H1 (cell line): Measurements from ENCODE around the gene ETV2. TPM values are rescaled to one million over a fixed set of nuclear protein-coding genes. Genes with fewer than 3 reads are reported as not detected.
"Not testable (repeated sequence)": the region's sequence is repeated elsewhere in the genome, so short reads cannot be mapped to it uniquely, and the experiment has no call there.

Experiments used
- CTCF ChIA-PET: fragments of 300-600 bp; sonication (Branson Sonifier 250); formaldehyde crosslinking; loops from one replicate; lab custom pipeline; 2021; ENCODE audit not compliant: partially characterized antibody; lab: Charles Lee
- POLR2A ChIA-PET: fragments of 300-600 bp; sonication (Branson Sonifier 250); formaldehyde crosslinking; loops from one replicate; lab custom pipeline; 2021; ENCODE audit warnings: inconsistent platforms; ENCODE audit not compliant: partially characterized antibody; lab: Charles Lee
- DNase-seq, 2 experiments: peaks; one replicate each; pipeline versions ENCODE4 v3.0.0 to v3.0.0-alpha.2; 2010 to 2022; ENCODE audit warnings: low spot score in 2 of 2, low read depth in 1 of 2, mixed read lengths in 1 of 2
- FAIRE-seq: peaks from 2 replicates; lab custom pipeline; 2011; peaks lifted over from hg19 to GRCh38; lab: Jason Lieb, UNC
- H2AFZ ChIP-seq: 2 replicates; pipeline ENCODE4 v1.8.1; 2012; ENCODE audit warnings: low read length, inconsistent platforms
- H2AK5ac ChIP-seq: 2 replicates; pipeline ENCODE4 v1.6.1; 2013; ENCODE audit warnings: low read depth, low read length
- H2BK120ac ChIP-seq: replicated peaks from 2 replicates; pipeline ENCODE3; 2013; ENCODE audit warnings: low read depth, low read length, inconsistent platforms
- H2BK12ac ChIP-seq: 2 replicates; pipeline ENCODE4 v1.6.1; 2013; ENCODE audit warnings: low read depth, low read length
- H2BK15ac ChIP-seq: 2 replicates; pipeline ENCODE4 v1.6.1; 2013; ENCODE audit warnings: low read length
- H2BK20ac ChIP-seq: 2 replicates; pipeline ENCODE4 v1.6.1; 2013; ENCODE audit warnings: low read length
- H2BK5ac ChIP-seq: 2 replicates; pipeline ENCODE4 v1.6.1; 2013; ENCODE audit warnings: low read depth, low read length
- H3K14ac ChIP-seq: 2 replicates; pipeline ENCODE4 v1.6.1; 2013; ENCODE audit warnings: inconsistent platforms; ENCODE audit not compliant: insufficient read length
- H3K18ac ChIP-seq: 2 replicates; pipeline ENCODE4 v1.6.1; 2013; ENCODE audit warnings: low read length; ENCODE audit errors: extremely low read depth
- H3K23ac ChIP-seq: 2 replicates; pipeline ENCODE4 v1.6.1; 2013; ENCODE audit warnings: inconsistent platforms; ENCODE audit not compliant: insufficient read length
- H3K23me2 ChIP-seq: 2 replicates; pipeline ENCODE4 v1.6.1; 2013; ENCODE audit warnings: low read depth, low read length
- H3K27ac ChIP-seq: 2 replicates; pipeline ENCODE4 v1.6.1; 2011; ENCODE audit warnings: low read depth, low read length, inconsistent platforms
- H3K27me3 ChIP-seq, 4 experiments: replicated peaks in 1 of 4; 1 replicate in 1 of 4; 2 replicates in 3 of 4; pipeline versions ENCODE4 v1.6.1 to v1.8.1; 2011 to 2013; ENCODE audit warnings: low read length in 3 of 4, mild to moderate bottlenecking in 3 of 4, inconsistent platforms in 2 of 4, mixed read lengths in 2 of 4, moderate library complexity in 1 of 4; ENCODE audit not compliant: control insufficient read depth in 3 of 4, insufficient read depth in 3 of 4; ENCODE audit errors: extremely low read depth in 1 of 4
- H3K36me3 ChIP-seq, 4 experiments: 2 replicates each; pipeline versions ENCODE4 v1.6.1 to v1.8.1; 2011 to 2013; ENCODE audit warnings: mild to moderate bottlenecking in 4 of 4, low read length in 3 of 4, moderate library complexity in 2 of 4, control low read depth in 1 of 4, inconsistent platforms in 1 of 4; ENCODE audit not compliant: insufficient read depth in 4 of 4, control insufficient read depth in 2 of 4
- H3K4ac ChIP-seq: replicated peaks from 2 replicates; pipeline ENCODE3; 2013; ENCODE audit warnings: low read length, low read depth, mixed read lengths, inconsistent platforms; ENCODE audit not compliant: insufficient read length
- H3K4me1 ChIP-seq, 4 experiments: replicated peaks in 1 of 4; 1 replicate in 1 of 4; 2 replicates in 3 of 4; pipeline versions ENCODE4 v1.6.1 to v1.8.1; 2011 to 2013; ENCODE audit warnings: low read length in 3 of 4, inconsistent platforms in 2 of 4, mixed read lengths in 1 of 4; ENCODE audit not compliant: insufficient read depth in 4 of 4, control insufficient read depth in 3 of 4
- H3K4me2 ChIP-seq, 2 experiments: 2 replicates each; pipeline versions ENCODE4 v1.6.1 to v1.8.1; 2011 to 2013; ENCODE audit warnings: low read depth in 2 of 2, low read length in 2 of 2, control low read depth in 1 of 2, inconsistent platforms in 1 of 2, mild to moderate bottlenecking in 1 of 2; ENCODE audit not compliant: insufficient read depth in 1 of 2
- H3K4me3 ChIP-seq, 4 experiments: fragments of 200-600, 300-600 bp in 1 of 4; sonication (generic), shearing (Covaris generic), sonication (Bioruptor Twin) in 1 of 4; 2 replicates each; pipeline versions ENCODE4 v1.5.1 to v1.8.1; 2011 to 2016; ENCODE audit warnings: low read length in 4 of 4, low read depth in 3 of 4, control low read depth in 2 of 4, inconsistent platforms in 2 of 4, mild to moderate bottlenecking in 2 of 4, mixed read lengths in 1 of 4, moderate library complexity in 1 of 4; ENCODE audit not compliant: insufficient read depth in 2 of 4; ENCODE audit errors: extremely low read depth in 1 of 4
- H3K56ac ChIP-seq: replicated peaks from 2 replicates; pipeline ENCODE3; 2013; ENCODE audit warnings: low read depth, mild to moderate bottlenecking, mixed read lengths, low read length, inconsistent platforms; ENCODE audit not compliant: insufficient read length
- H3K79me1 ChIP-seq: 2 replicates; pipeline ENCODE4 v1.6.1; 2013; ENCODE audit warnings: low read depth, low read length, control low read depth
- H3K79me2 ChIP-seq, 2 experiments: 2 replicates each; pipeline versions ENCODE4 v1.6.1 to v1.8.1; 2012 to 2013; ENCODE audit warnings: low read length in 2 of 2, mild to moderate bottlenecking in 2 of 2, inconsistent platforms in 1 of 2; ENCODE audit not compliant: insufficient read depth in 2 of 2, control insufficient read depth in 1 of 2
- H3K9ac ChIP-seq, 4 experiments: replicated peaks in 1 of 4; 1 replicate in 1 of 4; 2 replicates in 3 of 4; pipeline versions ENCODE4 v1.6.1 to v1.8.1; 2011 to 2013; ENCODE audit warnings: low read depth in 3 of 4, low read length in 3 of 4, control low read depth in 2 of 4, mild to moderate bottlenecking in 2 of 4, moderate library complexity in 2 of 4, inconsistent platforms in 1 of 4; ENCODE audit errors: extremely low read depth in 1 of 4
- H3K9me3 ChIP-seq, 2 experiments: 2 replicates each; pipeline versions ENCODE4 v1.6.1 to v1.8.1; 2012 to 2013; ENCODE audit warnings: mild to moderate bottlenecking in 2 of 2, moderate library complexity in 2 of 2, control low read depth in 1 of 2, inconsistent platforms in 1 of 2, low read depth in 1 of 2, low read length in 1 of 2, mixed read lengths in 1 of 2; ENCODE audit not compliant: insufficient read depth in 2 of 2
- H4K20me1 ChIP-seq, 2 experiments: replicated peaks in 1 of 2; 2 replicates each; pipeline versions ENCODE3 to v1.8.1; 2011 to 2013; ENCODE audit warnings: inconsistent platforms in 2 of 2, low read length in 2 of 2, mild to moderate bottlenecking in 1 of 2; ENCODE audit not compliant: insufficient read depth in 2 of 2, control insufficient read depth in 1 of 2
- H4K5ac ChIP-seq: 2 replicates; pipeline ENCODE4 v1.6.1; 2013; ENCODE audit warnings: low read length, low read depth, mixed read lengths, inconsistent platforms; ENCODE audit not compliant: insufficient read length
- H4K8ac ChIP-seq: 2 replicates; pipeline ENCODE4 v1.8.0; 2013; ENCODE audit warnings: mild to moderate bottlenecking, moderate library complexity, low read length, inconsistent platforms; ENCODE audit not compliant: insufficient read depth; ENCODE audit errors: extremely low read depth
- H4K91ac ChIP-seq: replicated peaks from 2 replicates; pipeline ENCODE3; 2013; ENCODE audit warnings: low read length, mixed read lengths, inconsistent platforms; ENCODE audit not compliant: insufficient read length
- WGBS, 2 experiments: shearing (Covaris generic) in 1 of 2; methylation state at CpG; one replicate each; pipeline versions ENCODE4 v1.1.6 to v1.1.7; 2013 to 2015; ENCODE audit warnings: low lambda C conversion rate in 2 of 2, mixed read lengths in 2 of 2, inconsistent platforms in 1 of 2, low coverage in 1 of 2, missing lambda C conversion rate in 1 of 2; ENCODE audit not compliant: insufficient replicate concordance in 2 of 2, insufficient coverage in 1 of 2, insufficient read length in 1 of 2; ENCODE audit errors: extremely low coverage in 1 of 2, missing lambda C conversion rate in 1 of 2; 5-methylcytosine and 5-hydroxymethylcytosine counted together
- polyA plus RNA-seq, 7 experiments: library from polyadenylated mRNA; depleted of rRNA in 3 of 7; stranded (reverse) in 5 of 7; unstranded in 2 of 7; fragments of >200 nt in 5 of 7; fragments of 200-250 nt in 2 of 7; gene quantifications; 1 replicate in 5 of 7; 2 replicates in 1 of 7; 4 replicates in 1 of 7; pipeline versions ENCODE4 v1.2.1 to v1.2.3, GENCODE V29; 2011 to 2013; ENCODE audit warnings: missing spikeins in 2 of 7, mixed read lengths in 2 of 7
- total RNA-seq: library from RNA; stranded (reverse); fragmentation: NEBNext Ultra II Directional; extraction: Animal tissue kit (Norgen Biotek cat#: 25700); gene quantifications from 2 replicates; pipeline ENCODE4 v1.2.1, GENCODE V29; 2021

The ETV2 gene
- total and polyA plus RNA-seq, 2 of the 8 experiments (the other 6 are each of a cell fraction or from before 2014, with no cell fraction given) = 0.88 to 1.3 TPM

- not testable (repeated sequence) for H3K4me1 ChIP-seq, H2AK5ac ChIP-seq, H2BK15ac ChIP-seq, H3K27me3 ChIP-seq, H4K20me1 ChIP-seq, DNase-seq, H3K14ac ChIP-seq, H3K4me2 ChIP-seq, H2BK12ac ChIP-seq, H4K8ac ChIP-seq, FAIRE-seq, H3K18ac ChIP-seq, H3K79me1 ChIP-seq, H2BK20ac ChIP-seq, H3K23me2 ChIP-seq, H3K79me2 ChIP-seq, H3K56ac ChIP-seq, H4K5ac ChIP-seq, H2BK120ac ChIP-seq, H2BK5ac ChIP-seq, H3K36me3 ChIP-seq, H2AFZ ChIP-seq, H3K9me3 ChIP-seq, H4K91ac ChIP-seq, H3K4ac ChIP-seq, H3K23ac ChIP-seq, H3K9ac ChIP-seq, H3K4me3 ChIP-seq, H3K27ac ChIP-seq
- POLR2A ChIA-PET = interaction anchor here (1.5 kb wide), 1 partner anchor 11 kb away, joined by 6 read pairs; no protein-coding TSS in a partner anchor
- CTCF ChIA-PET = interaction anchor here (1.3 to 10.2 kb wide), 3 partner anchors 11 to 98 kb away, joined by 4 to 90 read pairs (median 4); no protein-coding TSS in a partner anchor
- 70% methylated on average over 3 of the region's 3 CpGs; no CpG with 5 or more reads in 1 of the 2 experiments for WGBS, 2 experiments
These were observed 46.5 kb upstream of the ETV2 start for GRCh38 chr19:35595026-35595425.
